ENCODE measurements around the gene TRIM15. TPM values are rescaled to one million over a fixed set of nuclear protein-coding genes. Genes with fewer than 3 reads are reported as not detected.

TRIM15 gene
- total RNA-seq, 1 experiment from 2014 or later = 6.5 TPM

- TF ChIP-seq SIN3A (IDR thresholded peaks at IDR 0.05; ENCODE audit: low read depth) = no peak
These were observed 12.4 kb downstream of the TRIM15 start (continued) for GRCh38 chr6:30175765-30176164.

- intact Hi-C loops (cut with micrococcal nuclease) = loop anchor here (10.0 kb wide), 1 partner anchor 144 kb away; no protein-coding TSS in a partner anchor
- POLR2A ChIA-PET = no interaction called here
These were observed 15.5 kb downstream of the TRIM15 start for GRCh38 chr6:30178837-30179236.

GRCh38 chr6:30180145-30180544 lies 16.8 kb downstream of the TRIM15 start:
- POLR2A ChIA-PET = no interaction called here
- DNase-seq (ENCODE audit: low read depth, low spot score) (no peak), ATAC-seq (no peak)
- H3K79me2 ChIP-seq (ENCODE audit: insufficient read depth, low read length) = no peaks in the 10 kb centered on the region
- H3K27me3 ChIP-seq (ENCODE audit: insufficient read depth, low read length) = no peaks in the 10 kb centered on the region
- H3K9me2 ChIP-seq (ENCODE audit: insufficient read depth) = no peaks in the 10 kb centered on the region
- RAD21 ChIA-PET (ENCODE audit: low non-redundant PET in 1 of 2, low total read pairs in 2 of 2, uncharacterized antibody in 2 of 2, unreplicated experiment in 2 of 2) = no interaction called here
- H3K27ac ChIP-seq (ENCODE audit: low read depth, low read length) = no peak overlapping the region
- BruUV-seq (replicated peaks) = no TSS peak
- H3K4me3 ChIP-seq (replicated peaks in 1 of 2; ENCODE audit: low read depth in 1 of 2, low read length in 2 of 2) = no peak overlapping the region
- H3K9ac ChIP-seq (ENCODE audit: low read length) = no peak overlapping the region
- no peaks in the 10 kb centered on the region for H4K20me1 ChIP-seq (ENCODE audit: insufficient read depth)
- CTCF ChIA-PET = no interaction called here
- no peak overlapping the region for H3K4me2 ChIP-seq (ENCODE audit: low read length)
- intact Hi-C loops (cut with micrococcal nuclease) = no loop called here
- H2AFZ ChIP-seq (ENCODE audit: low read depth, low read length, poor library complexity, severe bottlenecking) = no peak overlapping the region
- no peaks in the 10 kb centered on the region for H3K4me1 ChIP-seq (ENCODE audit: control insufficient read depth in 1 of 2, insufficient read depth in 2 of 2, low read length in 2 of 2)
- H3K9me3 ChIP-seq (ENCODE audit: control insufficient read depth in 1 of 2, insufficient read depth in 1 of 2, low read depth in 1 of 2, low read length in 2 of 2) = peaks cover 0 to 8% of the 10 kb centered on the region in 2 experiments; a peak in 1 of 4 replicates
- no peaks in the 10 kb centered on the region for H3K36me3 ChIP-seq (ENCODE audit: control insufficient read depth in 1 of 2, insufficient read depth in 2 of 2, low read length in 2 of 2)
- TF ChIP-seq YY1 (IDR thresholded peaks at IDR 0.05; ENCODE audit: extremely low read depth, insufficient replicate concordance, low read depth, low read length) = no peak
- no peak for TF ChIP-seq TCF7L2 (IDR thresholded peaks at IDR 0.05; ENCODE audit: borderline replicate concordance, extremely low read depth, insufficient read depth, insufficient read length)
- no peak for TF ChIP-seq POLR2A (IDR thresholded peaks at IDR 0.05; ENCODE audit: borderline replicate concordance, extremely low read depth, insufficient read depth, insufficient read length)
- TF ChIP-seq SP1 (IDR thresholded peaks at IDR 0.05; ENCODE audit: low read depth) = no peak
- no peak for TF ChIP-seq POLR2AphosphoS5 (IDR thresholded peaks at IDR 0.05; ENCODE audit: low read depth, low read length)
- no peak for TF ChIP-seq JUND (IDR thresholded peaks at IDR 0.05)
- TF ChIP-seq EZH2 (IDR thresholded peaks at IDR 0.05) = no peak
- no peak for TF ChIP-seq EGR1 (IDR thresholded peaks at IDR 0.05; ENCODE audit: low read depth)
- no peak for TF ChIP-seq ATF3 (IDR thresholded peaks at IDR 0.05)
- TF ChIP-seq CTCF (IDR thresholded peaks at IDR 0.05 in 2 of 3, conservative IDR thresholded peaks at IDR 0.05 in 1 of 3; ENCODE audit: borderline replicate concordance in 1 of 3, insufficient read depth in 1 of 3, low read depth in 2 of 3, low read length in 2 of 3) = no peak
- no peak for TF ChIP-seq SRF (IDR thresholded peaks at IDR 0.05; ENCODE audit: low read depth)

More at GRCh38 chr6:30178837-30179236, 15.5 kb downstream of the TRIM15 start:
- H3K9me2 ChIP-seq (ENCODE audit: insufficient read depth) = no peaks in the 10 kb centered on the region
- DNase-seq (ENCODE audit: low read depth, low spot score) (no peak), ATAC-seq (no peak)
- no TSS peak for BruUV-seq (replicated peaks)
- H3K9ac ChIP-seq (ENCODE audit: low read length) = no peak overlapping the region
- H2AFZ ChIP-seq (ENCODE audit: low read depth, low read length, poor library complexity, severe bottlenecking) = no peak overlapping the region
- no peak overlapping the region for H3K4me3 ChIP-seq (replicated peaks in 1 of 2; ENCODE audit: low read depth in 1 of 2, low read length in 2 of 2)
- H3K4me2 ChIP-seq (ENCODE audit: low read length) = no peak overlapping the region
- no peaks in the 10 kb centered on the region for H3K27me3 ChIP-seq (ENCODE audit: insufficient read depth, low read length)
- H4K20me1 ChIP-seq (ENCODE audit: insufficient read depth) = no peaks in the 10 kb centered on the region
- peaks cover 0 to 8% of the 10 kb centered on the region in 2 experiments; a peak in 1 of 4 replicates for H3K9me3 ChIP-seq (ENCODE audit: control insufficient read depth in 1 of 2, insufficient read depth in 1 of 2, low read depth in 1 of 2, low read length in 2 of 2)
- no peak for TF ChIP-seq FOSL1 (IDR thresholded peaks at IDR 0.05; ENCODE audit: low read depth)
- no peak for TF ChIP-seq MAX (IDR thresholded peaks at IDR 0.05)
- no peak for TF ChIP-seq EZH2 (IDR thresholded peaks at IDR 0.05)
- no peaks in the 10 kb centered on the region for H3K36me3 ChIP-seq (ENCODE audit: control insufficient read depth in 1 of 2, insufficient read depth in 2 of 2, low read length in 2 of 2)
- H3K27ac ChIP-seq (ENCODE audit: low read depth, low read length) = no peak overlapping the region
- ChIA-PET CTCF (no interaction called here), RAD21 (ENCODE audit: low non-redundant PET in 1 of 2, low total read pairs in 2 of 2, uncharacterized antibody in 2 of 2, unreplicated experiment in 2 of 2) (no interaction called here)
- H3K4me1 ChIP-seq (ENCODE audit: control insufficient read depth in 1 of 2, insufficient read depth in 2 of 2, low read length in 2 of 2) = no peaks in the 10 kb centered on the region
- no peaks in the 10 kb centered on the region for H3K79me2 ChIP-seq (ENCODE audit: insufficient read depth, low read length)

All from HCT116 (cell line).